Measurements from ENCODE around the gene TBX4. TPM values are rescaled to one million over a fixed set of nuclear protein-coding genes. Genes with fewer than 3 reads are reported as not detected.
"Not testable (repeated sequence)": the region's sequence is repeated elsewhere in the genome, so short reads cannot be mapped to it uniquely, and the experiment has no call there.

The TBX4 gene
- polyA plus RNA-seq, 3 donors, result not detected

DNA sequence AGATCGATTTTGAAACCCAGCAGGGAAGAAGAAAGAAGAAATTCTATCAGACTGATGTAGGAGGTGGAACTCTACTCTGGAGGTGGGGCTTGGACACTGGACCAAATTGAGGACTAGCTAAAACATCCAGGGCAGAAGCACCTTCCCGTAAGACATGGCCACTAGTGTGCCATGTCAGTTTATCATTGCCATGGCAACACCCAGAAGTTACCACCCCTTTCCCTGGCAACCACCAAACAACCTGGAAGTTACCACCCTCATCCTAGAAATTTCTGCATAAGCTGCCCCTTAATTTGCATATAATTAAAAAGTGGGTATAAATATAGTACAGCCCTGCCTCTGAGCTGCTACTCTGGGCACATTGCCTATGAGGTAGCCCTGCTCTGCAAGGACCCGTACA is 72.1 kb downstream of the TBX4 start:
- TF ChIP-seq, protein P1, sequence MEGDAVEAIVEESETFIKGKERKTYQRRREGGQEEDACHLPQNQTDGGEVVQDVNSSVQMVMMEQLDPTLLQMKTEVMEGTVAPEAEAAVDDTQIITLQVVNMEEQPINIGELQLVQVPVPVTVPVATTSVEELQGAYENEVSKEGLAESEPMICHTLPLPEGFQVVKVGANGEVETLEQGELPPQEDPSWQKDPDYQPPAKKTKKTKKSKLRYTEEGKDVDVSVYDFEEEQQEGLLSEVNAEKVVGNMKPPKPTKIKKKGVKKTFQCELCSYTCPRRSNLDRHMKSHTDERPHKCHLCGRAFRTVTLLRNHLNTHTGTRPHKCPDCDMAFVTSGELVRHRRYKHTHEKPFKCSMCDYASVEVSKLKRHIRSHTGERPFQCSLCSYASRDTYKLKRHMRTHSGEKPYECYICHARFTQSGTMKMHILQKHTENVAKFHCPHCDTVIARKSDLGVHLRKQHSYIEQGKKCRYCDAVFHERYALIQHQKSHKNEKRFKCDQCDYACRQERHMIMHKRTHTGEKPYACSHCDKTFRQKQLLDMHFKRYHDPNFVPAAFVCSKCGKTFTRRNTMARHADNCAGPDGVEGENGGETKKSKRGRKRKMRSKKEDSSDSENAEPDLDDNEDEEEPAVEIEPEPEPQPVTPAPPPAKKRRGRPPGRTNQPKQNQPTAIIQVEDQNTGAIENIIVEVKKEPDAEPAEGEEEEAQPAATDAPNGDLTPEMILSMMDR (IDR thresholded peaks at IDR 0.05), result no peak
- Histone ChIP-seq H4K20me1 (ENCODE audit: insufficient read depth, low read length) (no peaks in the 10 kb centered on the region), H3K9ac (ENCODE audit: insufficient read depth, low read length, poor library complexity, severe bottlenecking) (no peak overlapping the region), H3K4me2 (replicated peaks; ENCODE audit: extremely low read depth, low read length, poor library complexity, severe bottlenecking) (no peak overlapping the region), H2AFZ (ENCODE audit: insufficient read depth, low read depth, low read length, poor library complexity, severe bottlenecking) (no peak overlapping the region), H3K4me1 (ENCODE audit: control insufficient read depth in 1 of 2, insufficient read depth in 2 of 2, low read length in 2 of 2) (no peaks in the 10 kb centered on the region), H3K9me3 (replicated peaks in 1 of 2; ENCODE audit: control insufficient read depth in 1 of 2, insufficient read depth in 1 of 2, low read length in 2 of 2) (no peaks in the 10 kb centered on the region), H3K4me3 (replicated peaks in 1 of 3; ENCODE audit: low read depth in 2 of 3, low read length in 3 of 3) (no peak overlapping the region), H3K79me2 (ENCODE audit: insufficient read depth, low read length) (no peaks in the 10 kb centered on the region), H3K27me3 (ENCODE audit: control insufficient read depth in 2 of 2, insufficient read depth in 2 of 2, low read length in 2 of 2) (peaks cover 4 to 7% of the 10 kb centered on the region in 2 donors), H3K27ac (ENCODE audit: low read depth in 1 of 2, low read length in 2 of 2) (no peak overlapping the region), H3K36me3 (replicated peaks in 1 of 2; ENCODE audit: control insufficient read depth in 1 of 2, insufficient read depth in 2 of 2, low read length in 2 of 2) (no peaks in the 10 kb centered on the region)
- Mint-ChIP-seq H3K9me3 (peaks cover 0 to 3% (median 0%) of the 10 kb centered on the region in 7 donors), H3K27me3 (ENCODE audit: low read depth in 3 of 3) (peaks cover 9 to 39% (median 17%) of the 10 kb centered on the region in 3 donors), H3K4me3 (peak overlapping the region in 1 of 2 donors; percentile 27), H3K36me3 (no peaks in the 10 kb centered on the region), H3K4me1 (no peaks in the 10 kb centered on the region), H3K27ac (no peak overlapping the region)
- no peak for DNase-seq
- WGBS (ENCODE audit: insufficient coverage), result 100% methylated on average over 1 of the region's 3 CpGs
- intact Hi-C loops (cut with micrococcal nuclease), result no loop called here

DNA sequence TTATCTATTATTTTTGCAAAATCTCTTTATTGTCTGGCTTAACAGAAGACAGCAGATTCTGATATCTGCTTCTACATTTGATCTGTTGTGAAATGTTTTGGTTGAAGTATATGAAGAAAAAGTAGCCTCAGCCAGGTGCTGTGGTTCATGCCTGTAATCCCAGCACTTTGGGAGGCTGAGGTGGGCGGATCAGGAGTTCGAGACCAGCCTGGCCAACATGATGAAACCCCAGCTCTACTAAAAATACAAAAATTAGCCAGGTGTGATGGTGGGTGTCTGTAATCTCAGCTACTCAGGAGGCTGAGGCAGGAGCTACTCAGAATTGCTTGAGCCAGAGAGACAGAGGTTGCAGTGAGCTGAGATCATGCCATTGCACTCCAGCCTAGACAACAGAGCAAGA is 75.2 kb downstream of the TBX4 start:
- H3K4me1 Mint-ChIP-seq; H3K4me3 Mint-ChIP-seq; H3K9ac ChIP-seq (ENCODE audit: insufficient read depth, low read length, poor library complexity, severe bottlenecking); H2AFZ ChIP-seq (ENCODE audit: insufficient read depth, low read depth, low read length, poor library complexity, severe bottlenecking); DNase-seq; H4K20me1 ChIP-seq (ENCODE audit: insufficient read depth, low read length); H3K36me3 ChIP-seq (replicated peaks in 1 of 2; ENCODE audit: control insufficient read depth in 1 of 2, insufficient read depth in 2 of 2, low read length in 2 of 2); H3K9me3 Mint-ChIP-seq; H3K4me1 ChIP-seq (ENCODE audit: control insufficient read depth in 1 of 2, insufficient read depth in 2 of 2, low read length in 2 of 2); intact Hi-C loops (cut with micrococcal nuclease); H3K27me3 ChIP-seq (ENCODE audit: control insufficient read depth in 2 of 2, insufficient read depth in 2 of 2, low read length in 2 of 2); H3K79me2 ChIP-seq (ENCODE audit: insufficient read depth, low read length); H3K36me3 Mint-ChIP-seq; H3K27ac ChIP-seq (ENCODE audit: low read depth in 1 of 2, low read length in 2 of 2); H3K4me2 ChIP-seq (replicated peaks; ENCODE audit: extremely low read depth, low read length, poor library complexity, severe bottlenecking); H3K4me3 ChIP-seq (replicated peaks in 1 of 3; ENCODE audit: low read depth in 2 of 3, low read length in 3 of 3); H3K9me3 ChIP-seq (replicated peaks in 1 of 2; ENCODE audit: control insufficient read depth in 1 of 2, insufficient read depth in 1 of 2, low read length in 2 of 2); H3K27ac Mint-ChIP-seq: not testable (repeated sequence)
- H3K27me3 Mint-ChIP-seq (ENCODE audit: low read depth in 3 of 3), result peaks cover 7 to 23% (median 10%) of the 10 kb centered on the region in 3 donors
- WGBS (ENCODE audit: insufficient coverage), result no CpG with 5 or more reads among the region's 2 CpGs
